ENCODE data around the gene ERC1. TPM values are rescaled to one million over a fixed set of nuclear protein-coding genes. Genes with fewer than 3 reads are reported as not detected.

The ERC1 gene
- total and polyA plus RNA-seq, 9 of the 15 experiments (the other 6 are each of a cell fraction or from before 2014, with no cell fraction given): 0.74 to 11.8 (median 4.8) TPM

- Histone ChIP-seq H3K36me3 (ENCODE audit: control insufficient read depth, insufficient read depth, low read length) (no peaks in the 10 kb centered on the region), H3K4me2 (ENCODE audit: insufficient read depth, low read length) (no peak overlapping the region), H3K27ac (ENCODE audit: extremely low read depth, low read depth, low read length) (no peak overlapping the region), H2AFZ (ENCODE audit: low read depth, low read length) (no peak overlapping the region), H3K9me1 (ENCODE audit: control insufficient read depth, insufficient read depth, low read length) (no peaks in the 10 kb centered on the region), H3K9me3 (replicated peaks; ENCODE audit: control insufficient read depth, insufficient read depth, low read depth, low read length) (no peaks in the 10 kb centered on the region), H4K20me1 (replicated peaks; ENCODE audit: control insufficient read depth, insufficient read depth, low read length) (no peaks in the 10 kb centered on the region), H3K79me2 (ENCODE audit: control insufficient read depth, insufficient read depth, low read length) (no peaks in the 10 kb centered on the region), H3K9ac (ENCODE audit: insufficient read depth in 1 of 2, low read depth in 2 of 2, low read length in 2 of 2) (no peak overlapping the region), H3K4me1 (replicated peaks in 1 of 2; ENCODE audit: control insufficient read depth in 2 of 2, insufficient read depth in 2 of 2, low read length in 2 of 2) (0 out of 5 replicates have a peak, but pooled peaks cover 0 to 3% of the 10 kb centered on the region in 2 experiments), H3K4me3 (no peak overlapping the region), H3K27me3 (ENCODE audit: control insufficient read depth in 2 of 2, insufficient read depth in 2 of 2, low read length in 2 of 2) (no peaks in the 10 kb centered on the region)
- ChIA-PET POLR2A (no interaction called here), CTCF (ENCODE audit: low intra/inter-chr PET ratio) (no interaction called here)
- WGBS (ENCODE audit: insufficient coverage, low coverage, missing lambda C conversion rate): 82% methylated on average over 8 of the region's 8 CpGs
- in situ Hi-C loops (cut with MboI) (no loop called here), intact Hi-C loops (cut with micrococcal nuclease) (no loop called here)
- no TSS peak for BruUV-seq (replicated peaks)
- DNase-seq (ENCODE audit: extremely low read depth in 1 of 4, low spot score in 3 of 4) (no peak), ATAC-seq (no peak), FAIRE-seq (no peak)
- TF ChIP-seq ZBTB33 (CRISPR knock-in tag; IDR thresholded peaks at IDR 0.05) (no peak), ZNF24 (IDR thresholded peaks at IDR 0.05) (no peak), BRCA1 (IDR thresholded peaks at IDR 0.05) (no peak), BRCA1 (CRISPR knock-in tag; IDR thresholded peaks at IDR 0.05) (no peak), GTF2F1 (IDR thresholded peaks at IDR 0.05; ENCODE audit: low read depth, low read length) (no peak), BMI1 (IDR thresholded peaks at IDR 0.05; ENCODE audit: low read length) (no peak), ZNF280B (CRISPR knock-in tag; IDR thresholded peaks at IDR 0.05) (no peak), HMGXB4 (CRISPR knock-in tag; IDR thresholded peaks at IDR 0.05) (no peak), PHTF2 (CRISPR knock-in tag; IDR thresholded peaks at IDR 0.05) (no peak)
Measured at GRCh38 chr12:1047898-1048660, 57.1 kb downstream of the ERC1 start.

Data from K562 (cell line).